H1 (cell line): ENCODE results near the gene WNK2. TPM values are rescaled to one million over a fixed set of nuclear protein-coding genes. Genes with fewer than 3 reads are reported as not detected.

Experiments
- CTCF ChIA-PET: fragments of 300-600 bp; sonication (Branson Sonifier 250); formaldehyde crosslinking; loops from one replicate; lab custom pipeline; 2021; ENCODE audit not compliant: partially characterized antibody; lab: Charles Lee
- POLR2A ChIA-PET: fragments of 300-600 bp; sonication (Branson Sonifier 250); formaldehyde crosslinking; loops from one replicate; lab custom pipeline; 2021; ENCODE audit warnings: inconsistent platforms; ENCODE audit not compliant: partially characterized antibody; lab: Charles Lee
- DNase-seq, 2 experiments: peaks; one replicate each; pipeline versions ENCODE4 v3.0.0 to v3.0.0-alpha.2; 2010 to 2022; ENCODE audit warnings: low spot score in 2 of 2, low read depth in 1 of 2, mixed read lengths in 1 of 2
- FAIRE-seq: peaks from 2 replicates; lab custom pipeline; 2011; peaks lifted over from hg19 to GRCh38; lab: Jason Lieb, UNC
- H2AFZ ChIP-seq: 2 replicates; pipeline ENCODE4 v1.8.1; 2012; ENCODE audit warnings: low read length, inconsistent platforms
- H2AK5ac ChIP-seq: 2 replicates; pipeline ENCODE4 v1.6.1; 2013; ENCODE audit warnings: low read depth, low read length
- H2BK120ac ChIP-seq: replicated peaks from 2 replicates; pipeline ENCODE3; 2013; ENCODE audit warnings: low read depth, low read length, inconsistent platforms
- H2BK12ac ChIP-seq: 2 replicates; pipeline ENCODE4 v1.6.1; 2013; ENCODE audit warnings: low read depth, low read length
- H2BK15ac ChIP-seq: 2 replicates; pipeline ENCODE4 v1.6.1; 2013; ENCODE audit warnings: low read length
- H2BK20ac ChIP-seq: 2 replicates; pipeline ENCODE4 v1.6.1; 2013; ENCODE audit warnings: low read length
- H2BK5ac ChIP-seq: 2 replicates; pipeline ENCODE4 v1.6.1; 2013; ENCODE audit warnings: low read depth, low read length
- H3K14ac ChIP-seq: 2 replicates; pipeline ENCODE4 v1.6.1; 2013; ENCODE audit warnings: inconsistent platforms; ENCODE audit not compliant: insufficient read length
- H3K18ac ChIP-seq: 2 replicates; pipeline ENCODE4 v1.6.1; 2013; ENCODE audit warnings: low read length; ENCODE audit errors: extremely low read depth
- H3K23ac ChIP-seq: 2 replicates; pipeline ENCODE4 v1.6.1; 2013; ENCODE audit warnings: inconsistent platforms; ENCODE audit not compliant: insufficient read length
- H3K23me2 ChIP-seq: 2 replicates; pipeline ENCODE4 v1.6.1; 2013; ENCODE audit warnings: low read depth, low read length
- H3K27ac ChIP-seq: 2 replicates; pipeline ENCODE4 v1.6.1; 2011; ENCODE audit warnings: low read depth, low read length, inconsistent platforms
- H3K27me3 ChIP-seq, 4 experiments: replicated peaks in 1 of 4; 1 replicate in 1 of 4; 2 replicates in 3 of 4; pipeline versions ENCODE4 v1.6.1 to v1.8.1; 2011 to 2013; ENCODE audit warnings: low read length in 3 of 4, mild to moderate bottlenecking in 3 of 4, inconsistent platforms in 2 of 4, mixed read lengths in 2 of 4, moderate library complexity in 1 of 4; ENCODE audit not compliant: control insufficient read depth in 3 of 4, insufficient read depth in 3 of 4; ENCODE audit errors: extremely low read depth in 1 of 4
- H3K36me3 ChIP-seq, 4 experiments: 2 replicates each; pipeline versions ENCODE4 v1.6.1 to v1.8.1; 2011 to 2013; ENCODE audit warnings: mild to moderate bottlenecking in 4 of 4, low read length in 3 of 4, moderate library complexity in 2 of 4, control low read depth in 1 of 4, inconsistent platforms in 1 of 4; ENCODE audit not compliant: insufficient read depth in 4 of 4, control insufficient read depth in 2 of 4
- H3K4ac ChIP-seq: replicated peaks from 2 replicates; pipeline ENCODE3; 2013; ENCODE audit warnings: low read length, low read depth, mixed read lengths, inconsistent platforms; ENCODE audit not compliant: insufficient read length
- H3K4me1 ChIP-seq, 4 experiments: replicated peaks in 1 of 4; 1 replicate in 1 of 4; 2 replicates in 3 of 4; pipeline versions ENCODE4 v1.6.1 to v1.8.1; 2011 to 2013; ENCODE audit warnings: low read length in 3 of 4, inconsistent platforms in 2 of 4, mixed read lengths in 1 of 4; ENCODE audit not compliant: insufficient read depth in 4 of 4, control insufficient read depth in 3 of 4
- H3K4me2 ChIP-seq, 2 experiments: 2 replicates each; pipeline versions ENCODE4 v1.6.1 to v1.8.1; 2011 to 2013; ENCODE audit warnings: low read depth in 2 of 2, low read length in 2 of 2, control low read depth in 1 of 2, inconsistent platforms in 1 of 2, mild to moderate bottlenecking in 1 of 2; ENCODE audit not compliant: insufficient read depth in 1 of 2
- H3K4me3 ChIP-seq, 4 experiments: fragments of 200-600, 300-600 bp in 1 of 4; sonication (generic), shearing (Covaris generic), sonication (Bioruptor Twin) in 1 of 4; 2 replicates each; pipeline versions ENCODE4 v1.5.1 to v1.8.1; 2011 to 2016; ENCODE audit warnings: low read length in 4 of 4, low read depth in 3 of 4, control low read depth in 2 of 4, inconsistent platforms in 2 of 4, mild to moderate bottlenecking in 2 of 4, mixed read lengths in 1 of 4, moderate library complexity in 1 of 4; ENCODE audit not compliant: insufficient read depth in 2 of 4; ENCODE audit errors: extremely low read depth in 1 of 4
- H3K56ac ChIP-seq: replicated peaks from 2 replicates; pipeline ENCODE3; 2013; ENCODE audit warnings: low read depth, mild to moderate bottlenecking, mixed read lengths, low read length, inconsistent platforms; ENCODE audit not compliant: insufficient read length
- H3K79me1 ChIP-seq: 2 replicates; pipeline ENCODE4 v1.6.1; 2013; ENCODE audit warnings: low read depth, low read length, control low read depth
- H3K79me2 ChIP-seq, 2 experiments: 2 replicates each; pipeline versions ENCODE4 v1.6.1 to v1.8.1; 2012 to 2013; ENCODE audit warnings: low read length in 2 of 2, mild to moderate bottlenecking in 2 of 2, inconsistent platforms in 1 of 2; ENCODE audit not compliant: insufficient read depth in 2 of 2, control insufficient read depth in 1 of 2
- H3K9ac ChIP-seq, 4 experiments: replicated peaks in 1 of 4; 1 replicate in 1 of 4; 2 replicates in 3 of 4; pipeline versions ENCODE4 v1.6.1 to v1.8.1; 2011 to 2013; ENCODE audit warnings: low read depth in 3 of 4, low read length in 3 of 4, control low read depth in 2 of 4, mild to moderate bottlenecking in 2 of 4, moderate library complexity in 2 of 4, inconsistent platforms in 1 of 4; ENCODE audit errors: extremely low read depth in 1 of 4
- H3K9me3 ChIP-seq, 2 experiments: 2 replicates each; pipeline versions ENCODE4 v1.6.1 to v1.8.1; 2012 to 2013; ENCODE audit warnings: mild to moderate bottlenecking in 2 of 2, moderate library complexity in 2 of 2, control low read depth in 1 of 2, inconsistent platforms in 1 of 2, low read depth in 1 of 2, low read length in 1 of 2, mixed read lengths in 1 of 2; ENCODE audit not compliant: insufficient read depth in 2 of 2
- H4K20me1 ChIP-seq, 2 experiments: replicated peaks in 1 of 2; 2 replicates each; pipeline versions ENCODE3 to v1.8.1; 2011 to 2013; ENCODE audit warnings: inconsistent platforms in 2 of 2, low read length in 2 of 2, mild to moderate bottlenecking in 1 of 2; ENCODE audit not compliant: insufficient read depth in 2 of 2, control insufficient read depth in 1 of 2
- H4K5ac ChIP-seq: 2 replicates; pipeline ENCODE4 v1.6.1; 2013; ENCODE audit warnings: low read length, low read depth, mixed read lengths, inconsistent platforms; ENCODE audit not compliant: insufficient read length
- H4K8ac ChIP-seq: 2 replicates; pipeline ENCODE4 v1.8.0; 2013; ENCODE audit warnings: mild to moderate bottlenecking, moderate library complexity, low read length, inconsistent platforms; ENCODE audit not compliant: insufficient read depth; ENCODE audit errors: extremely low read depth
- H4K91ac ChIP-seq: replicated peaks from 2 replicates; pipeline ENCODE3; 2013; ENCODE audit warnings: low read length, mixed read lengths, inconsistent platforms; ENCODE audit not compliant: insufficient read length
- CHD2 ChIP-seq: IDR thresholded peaks from 2 replicates; pipeline ENCODE4 v1.6.1; 2012; ENCODE audit warnings: low read length, improper control_type of control experiment
- CTBP2 ChIP-seq: IDR thresholded peaks from 2 replicates; pipeline ENCODE4 v1.7.0; 2011; ENCODE audit warnings: borderline replicate concordance, mild to moderate bottlenecking, moderate library complexity, mixed read lengths, low read length; ENCODE audit not compliant: insufficient read depth, insufficient read length
- EZH2 ChIP-seq: fragments of 200-600 bp; sonication (generic); IDR thresholded peaks from 2 replicates; pipeline ENCODE4 v1.7.1; 2012; ENCODE audit warnings: low read depth, mild to moderate bottlenecking, moderate library complexity, low read length, inconsistent platforms; ENCODE audit not compliant: severe bottlenecking
- JUN ChIP-seq: IDR thresholded peaks from 2 replicates; pipeline ENCODE4 v1.6.1; 2011; ENCODE audit warnings: low read depth, mild to moderate bottlenecking, improper control_type of control experiment, low read length
- POLR2A ChIP-seq, 2 experiments: IDR thresholded peaks; 1 replicate in 1 of 2; 2 replicates in 1 of 2; pipeline ENCODE4 v1.6.1; 2011; ENCODE audit warnings: low read depth in 2 of 2, low read length in 2 of 2, mild to moderate bottlenecking in 2 of 2; ENCODE audit errors: control extremely low read depth in 1 of 2
- YY1 ChIP-seq: IDR thresholded peaks from 2 replicates; pipeline ENCODE4 v1.6.1; 2011; ENCODE audit warnings: low read depth, mild to moderate bottlenecking, low read length
- ZNF274 ChIP-seq: IDR thresholded peaks from 2 replicates; pipeline ENCODE4 v1.7.0; 2012; ENCODE audit warnings: low read length, borderline replicate concordance; ENCODE audit errors: extremely low read depth
- WGBS, 2 experiments: shearing (Covaris generic) in 1 of 2; methylation state at CpG; one replicate each; pipeline versions ENCODE4 v1.1.6 to v1.1.7; 2013 to 2015; ENCODE audit warnings: low lambda C conversion rate in 2 of 2, mixed read lengths in 2 of 2, inconsistent platforms in 1 of 2, low coverage in 1 of 2, missing lambda C conversion rate in 1 of 2; ENCODE audit not compliant: insufficient replicate concordance in 2 of 2, insufficient coverage in 1 of 2, insufficient read length in 1 of 2; ENCODE audit errors: extremely low coverage in 1 of 2, missing lambda C conversion rate in 1 of 2; 5-methylcytosine and 5-hydroxymethylcytosine counted together
- polyA plus RNA-seq, 7 experiments: library from polyadenylated mRNA; depleted of rRNA in 3 of 7; stranded (reverse) in 5 of 7; unstranded in 2 of 7; fragments of >200 nt in 5 of 7; fragments of 200-250 nt in 2 of 7; gene quantifications; 1 replicate in 5 of 7; 2 replicates in 1 of 7; 4 replicates in 1 of 7; pipeline versions ENCODE4 v1.2.1 to v1.2.3, GENCODE V29; 2011 to 2013; ENCODE audit warnings: missing spikeins in 2 of 7, mixed read lengths in 2 of 7
- total RNA-seq: library from RNA; stranded (reverse); fragmentation: NEBNext Ultra II Directional; extraction: Animal tissue kit (Norgen Biotek cat#: 25700); gene quantifications from 2 replicates; pipeline ENCODE4 v1.2.1, GENCODE V29; 2021

The WNK2 gene
- total and polyA plus RNA-seq, 2 of the 8 experiments (the other 6 are each of a cell fraction or from before 2014, with no cell fraction given): 12.0 to 87.2 TPM

DNA sequence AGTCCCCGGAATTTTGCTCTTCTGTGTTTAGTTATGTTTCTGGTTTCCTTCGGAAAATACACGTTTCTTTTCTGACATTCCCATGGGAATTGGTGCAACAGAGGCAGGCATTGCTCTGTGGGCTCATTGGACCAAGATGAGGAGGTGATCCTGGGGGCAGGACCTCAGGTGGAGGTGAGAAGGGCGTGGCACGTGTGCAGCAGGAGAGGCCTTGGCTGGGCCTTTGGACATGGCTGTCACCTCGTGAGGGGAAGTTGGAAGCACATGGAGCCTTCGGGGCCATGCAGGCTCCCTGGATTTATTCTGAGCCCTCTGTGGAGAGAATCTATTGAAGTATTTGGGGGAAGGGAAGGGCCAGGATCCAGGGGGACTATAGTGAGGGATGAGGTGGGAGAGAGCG, 44.5 kb downstream of the WNK2 start:
- ChIA-PET CTCF (no interaction called here), POLR2A (no interaction called here)
- DNase-seq (no peak), FAIRE-seq (no peak)
- H3K9me3 ChIP-seq: no peaks in the 10 kb centered on the region
- H2BK20ac ChIP-seq: no peak overlapping the region
- no peak overlapping the region for H2AFZ ChIP-seq
- peaks cover 0 to 15% (median 8%) of the 10 kb centered on the region in 4 experiments; a peak in 6 of 7 replicates for H3K4me1 ChIP-seq
- H2AK5ac ChIP-seq: no peak overlapping the region
- H3K4me3 ChIP-seq: no peak overlapping the region
- H3K56ac ChIP-seq: no peak overlapping the region
- no peaks in the 10 kb centered on the region for H3K23me2 ChIP-seq
- peaks cover 12% of the 10 kb centered on the region for H3K79me1 ChIP-seq
- H2BK120ac ChIP-seq: no peak overlapping the region
- no peak overlapping the region for H2BK15ac ChIP-seq
- no peak overlapping the region for H3K27ac ChIP-seq
- peaks cover 0 to 3% (median 0%) of the 10 kb centered on the region in 4 experiments; a peak in 1 of 8 replicates for H3K36me3 ChIP-seq
- H3K79me2 ChIP-seq: peaks cover 0 to 24% of the 10 kb centered on the region in 2 experiments; a peak in 2 of 4 replicates
- no peak overlapping the region for H4K5ac ChIP-seq
- no peak overlapping the region for H3K4me2 ChIP-seq
- H3K27me3 ChIP-seq: no peaks in the 10 kb centered on the region
- no peak overlapping the region for H3K14ac ChIP-seq
- H3K18ac ChIP-seq: no peak overlapping the region
- 89% methylated on average over 8 of the region's 8 CpGs; no CpG with 5 or more reads in 1 of the 2 experiments for WGBS, 2 experiments
- H3K9ac ChIP-seq: no peak overlapping the region
- TF ChIP-seq ZNF274 (no peak), POLR2A (IDR thresholded peaks at IDR 0.05; ENCODE audit: control extremely low read depth in 1 of 2, low read depth in 2 of 2, low read length in 2 of 2) (no peak), JUN (no peak), YY1 (no peak), CHD2 (no peak), EZH2 (no peak), CTBP2 (no peak)
- no peak overlapping the region for H3K23ac ChIP-seq
- H2BK12ac ChIP-seq: no peak overlapping the region
- H3K4ac ChIP-seq: no peak overlapping the region
- no peak overlapping the region for H2BK5ac ChIP-seq
- H4K8ac ChIP-seq: no peak overlapping the region
- H4K20me1 ChIP-seq: peaks cover 7 to 10% of the 10 kb centered on the region in 2 experiments
- no peak overlapping the region for H4K91ac ChIP-seq
